ENCODE measurements around the gene IL17RE.
A peak's percentile ranks its signal among the peaks of the same experiment; 100 is the strongest.
"Not testable (repeated sequence)": the region's sequence is repeated elsewhere in the genome, so short reads cannot be mapped to it uniquely, and the experiment has no call there.

IL17RE gene

GRCh38 chr3:9939906-9940305 is 37.3 kb downstream of the IL17RE start:
- not testable (repeated sequence) for H3K4me3 ChIP-seq (ENCODE audit: low read depth in 1 of 5, low read length in 5 of 5); H3K9ac ChIP-seq (ENCODE audit: low read length in 5 of 5); H3K27ac ChIP-seq (ENCODE audit: low read depth, low read length); H3K27me3 ChIP-seq (ENCODE audit: control insufficient read depth in 5 of 5, insufficient read depth in 4 of 5, low read length in 5 of 5); H3K9me3 ChIP-seq (ENCODE audit: control insufficient read depth in 5 of 5, low read length in 5 of 5)
- Histone ChIP-seq H3K4me1 (ENCODE audit: control insufficient read depth in 5 of 5, insufficient read depth in 5 of 5, low read length in 5 of 5) (peaks cover 3 to 17% (median 8%) of the 10 kb centered on the region in 5 donors), H3K36me3 (ENCODE audit: control insufficient read depth in 5 of 5, insufficient read depth in 5 of 5, low read length in 5 of 5) (peaks cover 5 to 54% (median 32%) of the 10 kb centered on the region in 5 donors)

GRCh38 chr3:9940746-9941145 is 38.1 kb downstream of the IL17RE start:
- Histone ChIP-seq H3K9me3 (ENCODE audit: control insufficient read depth in 5 of 5, low read length in 5 of 5) (no peaks in the 10 kb centered on the region), H3K9ac (ENCODE audit: low read length in 5 of 5) (no peak overlapping the region), H3K4me1 (ENCODE audit: control insufficient read depth in 5 of 5, insufficient read depth in 5 of 5, low read length in 5 of 5) (peaks cover 0 to 10% (median 0%) of the 10 kb centered on the region in 5 donors), H3K27ac (ENCODE audit: low read depth, low read length) (no peak overlapping the region), H3K27me3 (ENCODE audit: control insufficient read depth in 5 of 5, insufficient read depth in 4 of 5, low read length in 5 of 5) (no peaks in the 10 kb centered on the region), H3K36me3 (ENCODE audit: control insufficient read depth in 5 of 5, insufficient read depth in 5 of 5, low read length in 5 of 5) (peaks cover 5 to 51% (median 32%) of the 10 kb centered on the region in 5 donors), H3K4me3 (ENCODE audit: low read depth in 1 of 5, low read length in 5 of 5) (no peak overlapping the region)

- H3K9ac ChIP-seq (ENCODE audit: low read length in 5 of 5) = no peak overlapping the region
- H3K9me3 ChIP-seq (ENCODE audit: control insufficient read depth in 5 of 5, low read length in 5 of 5) = no peaks in the 10 kb centered on the region
- H3K36me3 ChIP-seq (ENCODE audit: control insufficient read depth in 5 of 5, insufficient read depth in 5 of 5, low read length in 5 of 5) = peaks cover 0 to 43% (median 32%) of the 10 kb centered on the region in 5 donors
- H3K27me3 ChIP-seq (ENCODE audit: control insufficient read depth in 5 of 5, insufficient read depth in 4 of 5, low read length in 5 of 5) = no peaks in the 10 kb centered on the region
- H3K27ac ChIP-seq (ENCODE audit: low read depth, low read length) = no peak overlapping the region
- no peak overlapping the region for H3K4me3 ChIP-seq (ENCODE audit: low read depth in 1 of 5, low read length in 5 of 5)
- H3K4me1 ChIP-seq (ENCODE audit: control insufficient read depth in 5 of 5, insufficient read depth in 5 of 5, low read length in 5 of 5) = peaks cover 0 to 16% (median 9%) of the 10 kb centered on the region in 5 donors
These were observed 39.5 kb downstream of the IL17RE start for GRCh38 chr3:9942164-9942563.

GRCh38 chr3:9942934-9943690 is 40.5 kb downstream of the IL17RE start:
- no peak overlapping the region for H3K27ac ChIP-seq (ENCODE audit: low read depth, low read length)
- H3K4me3 ChIP-seq (ENCODE audit: low read depth in 1 of 5, low read length in 5 of 5) = no peak overlapping the region
- no peak overlapping the region for H3K9ac ChIP-seq (ENCODE audit: low read length in 5 of 5)
- H3K36me3 ChIP-seq (ENCODE audit: control insufficient read depth in 5 of 5, insufficient read depth in 5 of 5, low read length in 5 of 5) = peaks cover 0 to 34% (median 25%) of the 10 kb centered on the region in 5 donors
- peaks cover 0 to 25% (median 18%) of the 10 kb centered on the region in 5 donors for H3K4me1 ChIP-seq (ENCODE audit: control insufficient read depth in 5 of 5, insufficient read depth in 5 of 5, low read length in 5 of 5)
- no peaks in the 10 kb centered on the region for H3K27me3 ChIP-seq (ENCODE audit: control insufficient read depth in 5 of 5, insufficient read depth in 4 of 5, low read length in 5 of 5)
- H3K9me3 ChIP-seq (ENCODE audit: control insufficient read depth in 5 of 5, low read length in 5 of 5) = no peaks in the 10 kb centered on the region

- Histone ChIP-seq H3K9ac (ENCODE audit: low read length in 5 of 5) (no peak overlapping the region), H3K4me3 (ENCODE audit: low read depth in 1 of 5, low read length in 5 of 5) (no peak overlapping the region), H3K27me3 (ENCODE audit: control insufficient read depth in 5 of 5, insufficient read depth in 4 of 5, low read length in 5 of 5) (no peaks in the 10 kb centered on the region), H3K9me3 (ENCODE audit: control insufficient read depth in 5 of 5, low read length in 5 of 5) (no peaks in the 10 kb centered on the region), H3K36me3 (ENCODE audit: control insufficient read depth in 5 of 5, insufficient read depth in 5 of 5, low read length in 5 of 5) (peaks cover 0 to 39% (median 26%) of the 10 kb centered on the region in 5 donors), H3K4me1 (ENCODE audit: control insufficient read depth in 5 of 5, insufficient read depth in 5 of 5, low read length in 5 of 5) (peaks cover 0 to 25% (median 19%) of the 10 kb centered on the region in 5 donors), H3K27ac (ENCODE audit: low read depth, low read length) (no peak overlapping the region)
These were observed 41.6 kb downstream of the IL17RE start for GRCh38 chr3:9944271-9944670.

GRCh38 chr3:9945358-9945757 is 42.7 kb downstream of the IL17RE start:
- peaks cover 0 to 44% (median 26%) of the 10 kb centered on the region in 5 donors for H3K36me3 ChIP-seq (ENCODE audit: control insufficient read depth in 5 of 5, insufficient read depth in 5 of 5, low read length in 5 of 5)
- no peak overlapping the region for H3K9ac ChIP-seq (ENCODE audit: low read length in 5 of 5)
- no peaks in the 10 kb centered on the region for H3K27me3 ChIP-seq (ENCODE audit: control insufficient read depth in 5 of 5, insufficient read depth in 4 of 5, low read length in 5 of 5)

GRCh38 chr3:9946112-9947024 is 43.7 kb downstream of the IL17RE start:
- Histone ChIP-seq H3K4me1 (ENCODE audit: control insufficient read depth in 5 of 5, insufficient read depth in 5 of 5, low read length in 5 of 5) (peaks cover 0 to 25% (median 20%) of the 10 kb centered on the region in 5 donors), H3K9ac (ENCODE audit: low read length in 5 of 5) (peak overlapping the region in 4 of 5 donors; percentile 60 to 77 (median 68)), H3K9me3 (ENCODE audit: control insufficient read depth in 5 of 5, low read length in 5 of 5) (no peaks in the 10 kb centered on the region), H3K4me3 (ENCODE audit: low read depth in 1 of 5, low read length in 5 of 5) (peak overlapping the region in 4 of 5 donors; percentile 69 to 79 (median 75)), H3K27me3 (ENCODE audit: control insufficient read depth in 5 of 5, insufficient read depth in 4 of 5, low read length in 5 of 5) (no peaks in the 10 kb centered on the region), H3K27ac (ENCODE audit: low read depth, low read length) (peak overlapping the region; percentile 79), H3K36me3 (ENCODE audit: control insufficient read depth in 5 of 5, insufficient read depth in 5 of 5, low read length in 5 of 5) (peaks cover 0 to 37% (median 21%) of the 10 kb centered on the region in 5 donors)

More at GRCh38 chr3:9945358-9945757, 42.7 kb downstream of the IL17RE start:
- H3K4me3 ChIP-seq (ENCODE audit: low read depth in 1 of 5, low read length in 5 of 5) = no peak overlapping the region
- no peak overlapping the region for H3K27ac ChIP-seq (ENCODE audit: low read depth, low read length)
- H3K9me3 ChIP-seq (ENCODE audit: control insufficient read depth in 5 of 5, low read length in 5 of 5) = no peaks in the 10 kb centered on the region
- peaks cover 0 to 25% (median 19%) of the 10 kb centered on the region in 5 donors for H3K4me1 ChIP-seq (ENCODE audit: control insufficient read depth in 5 of 5, insufficient read depth in 5 of 5, low read length in 5 of 5)

- Histone ChIP-seq H3K36me3 (ENCODE audit: control insufficient read depth in 5 of 5, insufficient read depth in 5 of 5, low read length in 5 of 5) (peaks cover 0 to 34% (median 21%) of the 10 kb centered on the region in 5 donors), H3K27ac (ENCODE audit: low read depth, low read length) (peak overlapping the region; percentile 50), H3K4me3 (ENCODE audit: low read depth in 1 of 5, low read length in 5 of 5) (peak overlapping the region in 4 of 5 donors; percentile 69 to 79 (median 75)), H3K27me3 (ENCODE audit: control insufficient read depth in 5 of 5, insufficient read depth in 4 of 5, low read length in 5 of 5) (no peaks in the 10 kb centered on the region), H3K9ac (ENCODE audit: low read length in 5 of 5) (peak overlapping the region in 4 of 5 donors; percentile 60 to 77 (median 68)), H3K9me3 (ENCODE audit: control insufficient read depth in 5 of 5, low read length in 5 of 5) (no peaks in the 10 kb centered on the region), H3K4me1 (ENCODE audit: control insufficient read depth in 5 of 5, insufficient read depth in 5 of 5, low read length in 5 of 5) (peaks cover 0 to 35% (median 29%) of the 10 kb centered on the region in 5 donors)
These were observed 44.7 kb downstream of the IL17RE start for GRCh38 chr3:9947025-9947995.

- Histone ChIP-seq H3K36me3 (ENCODE audit: control insufficient read depth in 5 of 5, insufficient read depth in 5 of 5, low read length in 5 of 5) (peaks cover 0 to 22% (median 15%) of the 10 kb centered on the region in 5 donors), H3K9ac (ENCODE audit: low read length in 5 of 5) (no peak overlapping the region), H3K27ac (ENCODE audit: low read depth, low read length) (no peak overlapping the region), H3K4me3 (ENCODE audit: low read depth in 1 of 5, low read length in 5 of 5) (no peak overlapping the region), H3K4me1 (ENCODE audit: control insufficient read depth in 5 of 5, insufficient read depth in 5 of 5, low read length in 5 of 5) (peaks cover 0 to 36% (median 31%) of the 10 kb centered on the region in 5 donors), H3K9me3 (ENCODE audit: control insufficient read depth in 5 of 5, low read length in 5 of 5) (no peaks in the 10 kb centered on the region), H3K27me3 (ENCODE audit: control insufficient read depth in 5 of 5, insufficient read depth in 4 of 5, low read length in 5 of 5) (no peaks in the 10 kb centered on the region)
These were observed 45.9 kb downstream of the IL17RE start for GRCh38 chr3:9948586-9948985.
